ENCODE data around the gene CCDC88C. TPM values are rescaled to one million over a fixed set of nuclear protein-coding genes. Genes with fewer than 3 reads are reported as not detected.

The CCDC88C gene
- total RNA-seq, 1 experiment from 2014 or later, result 64.8 TPM

DNA sequence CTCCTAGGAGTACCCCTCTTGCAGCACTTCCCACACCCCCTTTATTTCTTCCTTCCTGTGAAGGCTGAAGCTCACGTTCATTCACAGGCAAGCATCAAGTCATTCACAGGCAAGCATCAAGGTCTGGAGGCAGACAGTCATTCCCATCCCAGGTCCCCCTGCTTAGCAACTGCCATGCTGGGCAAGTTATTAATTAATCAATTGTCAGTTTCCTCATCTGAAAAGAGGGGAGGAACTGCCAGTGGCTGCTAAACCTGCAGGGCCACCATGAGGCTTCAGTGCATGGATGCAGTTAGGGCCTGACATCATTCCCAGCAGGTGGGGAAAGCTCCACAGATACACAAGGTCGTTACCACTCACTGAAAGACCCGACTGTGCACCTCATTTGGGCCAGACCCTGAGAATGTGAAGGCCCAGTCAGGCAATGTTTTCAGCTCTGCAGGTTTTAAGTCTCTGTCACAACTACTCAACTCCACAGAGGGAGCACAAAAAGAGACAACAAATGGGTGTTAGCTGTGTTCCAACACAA, 88.1 kb downstream of the CCDC88C start:
- no peaks in the 10 kb centered on the region for H3K27me3 Mint-ChIP-seq (ENCODE audit: low read depth)
- no peaks in the 10 kb centered on the region; the same call in 1 of the 2 replicates for H3K4me1 Mint-ChIP-seq
- peaks cover 17% of the 10 kb centered on the region for H3K36me3 Mint-ChIP-seq
- no peak overlapping the region for H3K4me3 Mint-ChIP-seq
- TF ChIP-seq, protein P1, sequence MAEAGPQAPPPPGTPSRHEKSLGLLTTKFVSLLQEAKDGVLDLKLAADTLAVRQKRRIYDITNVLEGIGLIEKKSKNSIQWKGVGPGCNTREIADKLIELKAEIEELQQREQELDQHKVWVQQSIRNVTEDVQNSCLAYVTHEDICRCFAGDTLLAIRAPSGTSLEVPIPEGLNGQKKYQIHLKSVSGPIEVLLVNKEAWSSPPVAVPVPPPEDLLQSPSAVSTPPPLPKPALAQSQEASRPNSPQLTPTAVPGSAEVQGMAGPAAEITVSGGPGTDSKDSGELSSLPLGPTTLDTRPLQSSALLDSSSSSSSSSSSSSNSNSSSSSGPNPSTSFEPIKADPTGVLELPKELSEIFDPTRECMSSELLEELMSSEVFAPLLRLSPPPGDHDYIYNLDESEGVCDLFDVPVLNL (CRISPR knock-in tag; IDR thresholded peaks at IDR 0.05; ENCODE audit: borderline replicate concordance, low read depth), result no peak
- TF ChIP-seq, protein P2, sequence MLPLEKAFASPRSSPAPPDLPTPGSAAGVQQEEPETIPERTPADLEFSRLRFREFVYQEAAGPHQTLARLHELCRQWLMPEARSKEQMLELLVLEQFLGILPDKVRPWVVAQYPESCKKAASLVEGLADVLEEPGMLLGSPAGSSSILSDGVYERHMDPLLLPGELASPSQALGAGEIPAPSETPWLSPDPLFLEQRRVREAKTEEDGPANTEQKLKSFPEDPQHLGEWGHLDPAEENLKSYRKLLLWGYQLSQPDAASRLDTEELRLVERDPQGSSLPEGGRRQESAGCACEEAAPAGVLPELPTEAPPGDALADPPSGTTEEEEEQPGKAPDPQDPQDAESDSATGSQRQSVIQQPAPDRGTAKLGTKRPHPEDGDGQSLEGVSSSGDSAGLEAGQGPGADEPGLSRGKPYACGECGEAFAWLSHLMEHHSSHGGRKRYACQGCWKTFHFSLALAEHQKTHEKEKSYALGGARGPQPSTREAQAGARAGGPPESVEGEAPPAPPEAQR (CRISPR knock-in tag; IDR thresholded peaks at IDR 0.05), result no peak
- TF ChIP-seq NFE2L1 (CRISPR knock-in tag; IDR thresholded peaks at IDR 0.05) (no peak), NR2C2 (CRISPR knock-in tag; IDR thresholded peaks at IDR 0.05) (no peak), ZBTB21 (CRISPR knock-in tag; IDR thresholded peaks at IDR 0.05; ENCODE audit: borderline replicate concordance) (no peak), MXD4 (CRISPR knock-in tag; IDR thresholded peaks at IDR 0.05; ENCODE audit: borderline replicate concordance) (no peak)
- TF ChIP-seq, protein P3, sequence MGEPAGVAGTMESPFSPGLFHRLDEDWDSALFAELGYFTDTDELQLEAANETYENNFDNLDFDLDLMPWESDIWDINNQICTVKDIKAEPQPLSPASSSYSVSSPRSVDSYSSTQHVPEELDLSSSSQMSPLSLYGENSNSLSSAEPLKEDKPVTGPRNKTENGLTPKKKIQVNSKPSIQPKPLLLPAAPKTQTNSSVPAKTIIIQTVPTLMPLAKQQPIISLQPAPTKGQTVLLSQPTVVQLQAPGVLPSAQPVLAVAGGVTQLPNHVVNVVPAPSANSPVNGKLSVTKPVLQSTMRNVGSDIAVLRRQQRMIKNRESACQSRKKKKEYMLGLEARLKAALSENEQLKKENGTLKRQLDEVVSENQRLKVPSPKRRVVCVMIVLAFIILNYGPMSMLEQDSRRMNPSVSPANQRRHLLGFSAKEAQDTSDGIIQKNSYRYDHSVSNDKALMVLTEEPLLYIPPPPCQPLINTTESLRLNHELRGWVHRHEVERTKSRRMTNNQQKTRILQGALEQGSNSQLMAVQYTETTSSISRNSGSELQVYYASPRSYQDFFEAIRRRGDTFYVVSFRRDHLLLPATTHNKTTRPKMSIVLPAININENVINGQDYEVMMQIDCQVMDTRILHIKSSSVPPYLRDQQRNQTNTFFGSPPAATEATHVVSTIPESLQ (CRISPR knock-in tag; IDR thresholded peaks at IDR 0.05), result no peak
- TF ChIP-seq, protein P4, sequence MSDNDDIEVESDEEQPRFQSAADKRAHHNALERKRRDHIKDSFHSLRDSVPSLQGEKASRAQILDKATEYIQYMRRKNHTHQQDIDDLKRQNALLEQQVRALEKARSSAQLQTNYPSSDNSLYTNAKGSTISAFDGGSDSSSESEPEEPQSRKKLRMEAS (CRISPR knock-in tag; IDR thresholded peaks at IDR 0.05), result no peak
- TF ChIP-seq, protein P5, sequence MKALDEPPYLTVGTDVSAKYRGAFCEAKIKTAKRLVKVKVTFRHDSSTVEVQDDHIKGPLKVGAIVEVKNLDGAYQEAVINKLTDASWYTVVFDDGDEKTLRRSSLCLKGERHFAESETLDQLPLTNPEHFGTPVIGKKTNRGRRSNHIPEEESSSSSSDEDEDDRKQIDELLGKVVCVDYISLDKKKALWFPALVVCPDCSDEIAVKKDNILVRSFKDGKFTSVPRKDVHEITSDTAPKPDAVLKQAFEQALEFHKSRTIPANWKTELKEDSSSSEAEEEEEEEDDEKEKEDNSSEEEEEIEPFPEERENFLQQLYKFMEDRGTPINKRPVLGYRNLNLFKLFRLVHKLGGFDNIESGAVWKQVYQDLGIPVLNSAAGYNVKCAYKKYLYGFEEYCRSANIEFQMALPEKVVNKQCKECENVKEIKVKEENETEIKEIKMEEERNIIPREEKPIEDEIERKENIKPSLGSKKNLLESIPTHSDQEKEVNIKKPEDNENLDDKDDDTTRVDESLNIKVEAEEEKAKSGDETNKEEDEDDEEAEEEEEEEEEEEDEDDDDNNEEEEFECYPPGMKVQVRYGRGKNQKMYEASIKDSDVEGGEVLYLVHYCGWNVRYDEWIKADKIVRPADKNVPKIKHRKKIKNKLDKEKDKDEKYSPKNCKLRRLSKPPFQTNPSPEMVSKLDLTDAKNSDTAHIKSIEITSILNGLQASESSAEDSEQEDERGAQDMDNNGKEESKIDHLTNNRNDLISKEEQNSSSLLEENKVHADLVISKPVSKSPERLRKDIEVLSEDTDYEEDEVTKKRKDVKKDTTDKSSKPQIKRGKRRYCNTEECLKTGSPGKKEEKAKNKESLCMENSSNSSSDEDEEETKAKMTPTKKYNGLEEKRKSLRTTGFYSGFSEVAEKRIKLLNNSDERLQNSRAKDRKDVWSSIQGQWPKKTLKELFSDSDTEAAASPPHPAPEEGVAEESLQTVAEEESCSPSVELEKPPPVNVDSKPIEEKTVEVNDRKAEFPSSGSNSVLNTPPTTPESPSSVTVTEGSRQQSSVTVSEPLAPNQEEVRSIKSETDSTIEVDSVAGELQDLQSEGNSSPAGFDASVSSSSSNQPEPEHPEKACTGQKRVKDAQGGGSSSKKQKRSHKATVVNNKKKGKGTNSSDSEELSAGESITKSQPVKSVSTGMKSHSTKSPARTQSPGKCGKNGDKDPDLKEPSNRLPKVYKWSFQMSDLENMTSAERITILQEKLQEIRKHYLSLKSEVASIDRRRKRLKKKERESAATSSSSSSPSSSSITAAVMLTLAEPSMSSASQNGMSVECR (CRISPR knock-in tag; IDR thresholded peaks at IDR 0.05; ENCODE audit: borderline replicate concordance), result no peak
- TF ChIP-seq, protein P6, sequence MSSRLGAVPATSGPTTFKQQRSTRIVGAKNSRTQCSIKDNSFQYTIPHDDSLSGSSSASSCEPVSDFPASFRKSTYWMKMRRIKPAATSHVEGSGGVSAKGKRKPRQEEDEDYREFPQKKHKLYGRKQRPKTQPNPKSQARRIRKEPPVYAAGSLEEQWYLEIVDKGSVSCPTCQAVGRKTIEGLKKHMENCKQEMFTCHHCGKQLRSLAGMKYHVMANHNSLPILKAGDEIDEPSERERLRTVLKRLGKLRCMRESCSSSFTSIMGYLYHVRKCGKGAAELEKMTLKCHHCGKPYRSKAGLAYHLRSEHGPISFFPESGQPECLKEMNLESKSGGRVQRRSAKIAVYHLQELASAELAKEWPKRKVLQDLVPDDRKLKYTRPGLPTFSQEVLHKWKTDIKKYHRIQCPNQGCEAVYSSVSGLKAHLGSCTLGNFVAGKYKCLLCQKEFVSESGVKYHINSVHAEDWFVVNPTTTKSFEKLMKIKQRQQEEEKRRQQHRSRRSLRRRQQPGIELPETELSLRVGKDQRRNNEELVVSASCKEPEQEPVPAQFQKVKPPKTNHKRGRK (CRISPR knock-in tag; IDR thresholded peaks at IDR 0.05; ENCODE audit: borderline replicate concordance), result no peak
- CTCF ChIA-PET, result interaction anchor here (3.4 kb wide), 1 partner anchor 25 kb away, joined by 12 read pairs; no protein-coding TSS in a partner anchor
- H3K9me3 Mint-ChIP-seq, result no peaks in the 10 kb centered on the region
- POLR2A ChIA-PET, result no interaction called here
- no peak for DNase-seq (ENCODE audit: low spot score)
- peak overlapping the region; percentile 64 for H3K27ac Mint-ChIP-seq
- ATAC-seq, result no peak

DNA sequence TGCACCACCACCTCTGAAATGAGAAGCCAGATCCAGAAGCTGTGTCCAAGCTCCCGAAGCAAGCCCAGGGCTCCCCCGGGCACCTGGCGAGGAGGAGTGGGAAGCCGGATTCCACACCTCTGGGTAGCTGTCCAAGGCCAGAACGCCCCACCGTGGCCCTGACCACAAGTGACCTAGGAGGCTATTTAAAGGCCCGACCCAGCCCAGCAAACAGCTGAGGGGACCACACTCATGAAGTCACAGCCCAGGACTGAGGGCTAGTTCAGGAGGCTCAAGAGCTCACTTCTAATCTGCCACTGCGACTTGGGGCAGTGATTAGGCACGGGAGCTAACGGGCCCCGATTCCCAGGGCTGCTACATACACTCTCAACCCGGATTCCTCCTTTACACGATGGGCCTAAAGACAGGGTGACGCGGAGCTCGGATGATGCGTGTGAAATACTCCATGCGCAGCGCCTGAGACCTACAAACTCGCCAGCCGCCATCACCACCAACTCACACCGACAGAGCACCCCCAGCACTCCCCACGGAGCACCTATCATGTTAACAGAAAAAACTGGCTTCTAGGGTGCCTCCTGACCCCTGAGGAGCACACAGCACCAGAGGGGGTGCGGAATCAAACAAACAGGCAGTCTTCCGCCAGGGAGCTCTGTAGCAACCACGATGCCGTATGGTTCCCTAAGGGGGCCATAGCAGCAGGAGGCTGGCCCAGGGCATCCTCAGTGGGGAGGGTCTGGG, 89.1 kb downstream of the CCDC88C start:
- Mint-ChIP-seq H3K4me3 (no peak overlapping the region), H3K27ac (peak overlapping the region; percentile 75; the same call in 1 of the 2 replicates), H3K36me3 (peaks cover 17% of the 10 kb centered on the region), H3K4me1 (peaks cover 9% of the 10 kb centered on the region), H3K27me3 (ENCODE audit: low read depth) (no peaks in the 10 kb centered on the region), H3K9me3 (no peaks in the 10 kb centered on the region)
- DNase-seq (ENCODE audit: low spot score) (no peak), ATAC-seq (no peak)
- POLR2A ChIA-PET, result no interaction called here
- CTCF ChIA-PET, result interaction anchor here (3.4 kb wide), 1 partner anchor 26 kb away, joined by 12 read pairs; no protein-coding TSS in a partner anchor
- TF ChIP-seq FOXK1 (CRISPR knock-in tag; IDR thresholded peaks at IDR 0.05), result no peak
- TF ChIP-seq, protein P1 (CRISPR knock-in tag; IDR thresholded peaks at IDR 0.05; ENCODE audit: borderline replicate concordance, low read depth), result no peak
- TF ChIP-seq, protein P7, sequence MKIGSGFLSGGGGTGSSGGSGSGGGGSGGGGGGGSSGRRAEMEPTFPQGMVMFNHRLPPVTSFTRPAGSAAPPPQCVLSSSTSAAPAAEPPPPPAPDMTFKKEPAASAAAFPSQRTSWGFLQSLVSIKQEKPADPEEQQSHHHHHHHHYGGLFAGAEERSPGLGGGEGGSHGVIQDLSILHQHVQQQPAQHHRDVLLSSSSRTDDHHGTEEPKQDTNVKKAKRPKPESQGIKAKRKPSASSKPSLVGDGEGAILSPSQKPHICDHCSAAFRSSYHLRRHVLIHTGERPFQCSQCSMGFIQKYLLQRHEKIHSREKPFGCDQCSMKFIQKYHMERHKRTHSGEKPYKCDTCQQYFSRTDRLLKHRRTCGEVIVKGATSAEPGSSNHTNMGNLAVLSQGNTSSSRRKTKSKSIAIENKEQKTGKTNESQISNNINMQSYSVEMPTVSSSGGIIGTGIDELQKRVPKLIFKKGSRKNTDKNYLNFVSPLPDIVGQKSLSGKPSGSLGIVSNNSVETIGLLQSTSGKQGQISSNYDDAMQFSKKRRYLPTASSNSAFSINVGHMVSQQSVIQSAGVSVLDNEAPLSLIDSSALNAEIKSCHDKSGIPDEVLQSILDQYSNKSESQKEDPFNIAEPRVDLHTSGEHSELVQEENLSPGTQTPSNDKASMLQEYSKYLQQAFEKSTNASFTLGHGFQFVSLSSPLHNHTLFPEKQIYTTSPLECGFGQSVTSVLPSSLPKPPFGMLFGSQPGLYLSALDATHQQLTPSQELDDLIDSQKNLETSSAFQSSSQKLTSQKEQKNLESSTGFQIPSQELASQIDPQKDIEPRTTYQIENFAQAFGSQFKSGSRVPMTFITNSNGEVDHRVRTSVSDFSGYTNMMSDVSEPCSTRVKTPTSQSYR (CRISPR knock-in tag; IDR thresholded peaks at IDR 0.05), result no peak
- TF ChIP-seq ZNF263 (CRISPR knock-in tag; IDR thresholded peaks at IDR 0.05; ENCODE audit: low read depth), result no peak
- TF ChIP-seq ELF4 (CRISPR knock-in tag; IDR thresholded peaks at IDR 0.05; ENCODE audit: low read depth), result no peak
- no peak for TF ChIP-seq TCF7 (CRISPR knock-in tag; IDR thresholded peaks at IDR 0.05; ENCODE audit: low read depth)
- no peak for TF ChIP-seq HMGA2 (CRISPR knock-in tag; IDR thresholded peaks at IDR 0.05)
- TF ChIP-seq ZNF416 (CRISPR knock-in tag; IDR thresholded peaks at IDR 0.05), result no peak
